HS-5 (cell line): ENCODE data around the gene TRAPPC2L.

ENCODE experiments used
- DNase-seq: peaks from one replicate; pipeline ENCODE4 v3.0.0-alpha.2; 2012; ENCODE audit warnings: low read depth

Gene TRAPPC2L

GRCh38 chr16:88839745-88840599 is 17.0 kb upstream of the TRAPPC2L start:
- no peak for DNase-seq

DNA sequence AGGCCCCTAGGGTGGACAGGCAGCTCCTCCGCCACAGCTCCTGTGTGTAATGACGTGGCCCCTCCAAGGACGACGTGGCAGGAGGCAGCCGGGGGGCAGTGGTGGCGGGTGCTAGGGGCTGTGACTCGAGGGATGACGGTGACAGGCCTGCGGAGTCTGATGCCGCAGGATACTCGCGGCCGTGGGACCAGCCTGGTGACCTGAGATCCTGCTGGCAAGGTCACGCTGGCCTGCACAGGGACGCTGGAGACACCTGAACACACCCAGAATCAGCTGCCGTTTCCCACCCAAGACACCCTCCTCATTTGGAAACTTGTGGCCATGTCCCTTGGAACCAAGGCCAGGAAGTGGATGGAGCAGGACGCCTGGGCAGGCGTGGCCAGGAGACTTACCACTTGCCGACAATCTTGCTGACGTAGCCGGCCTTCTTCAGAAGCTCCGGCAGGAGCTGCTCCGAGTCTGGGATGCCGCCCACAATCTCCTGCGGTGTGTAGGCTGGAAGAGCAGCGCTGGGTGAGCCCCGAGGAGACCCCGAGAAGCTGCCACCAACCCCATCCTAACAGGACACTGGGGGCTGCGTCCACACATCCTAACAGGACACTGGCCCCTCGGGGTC is 16.2 kb upstream of the TRAPPC2L start:
- no peak for DNase-seq

DNA sequence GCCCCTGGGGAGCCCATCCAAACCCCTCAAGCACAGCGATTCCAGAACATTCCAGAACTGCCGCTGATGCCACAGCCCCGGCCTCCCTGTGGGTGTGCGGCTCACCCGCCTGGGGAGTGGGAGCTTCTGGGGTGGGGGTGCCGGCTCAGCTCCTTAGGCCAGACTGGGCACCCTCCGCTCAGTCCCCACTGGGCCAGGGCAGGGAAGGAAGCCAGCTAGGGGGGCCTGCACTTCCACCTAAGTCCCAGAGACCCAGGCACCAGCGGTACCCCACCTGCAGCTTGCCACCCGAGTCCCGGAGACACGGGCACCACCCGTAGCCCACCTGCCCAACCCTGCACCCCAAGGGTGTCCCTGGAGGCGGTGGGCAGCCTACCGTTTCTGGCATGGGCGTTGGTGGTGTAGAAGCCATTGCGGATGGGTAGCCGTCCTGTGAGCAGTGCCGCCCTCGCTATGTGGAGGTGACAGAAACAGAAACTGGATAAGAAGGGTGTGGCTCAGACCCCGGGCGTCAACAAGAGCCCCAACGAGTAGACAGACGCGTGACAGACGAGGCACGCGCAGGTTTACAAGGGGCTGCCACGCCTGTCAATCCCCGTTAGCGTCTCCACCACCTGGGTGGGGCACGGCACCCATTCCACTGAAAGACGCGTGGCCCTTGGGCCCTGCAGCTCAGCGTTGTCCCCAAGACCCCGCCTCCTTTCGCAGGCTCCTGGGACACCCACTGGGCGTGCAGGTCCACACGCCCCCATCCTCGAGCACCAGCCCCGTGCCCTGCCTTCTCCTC is 15.2 kb upstream of the TRAPPC2L start:
- no peak for DNase-seq

DNA sequence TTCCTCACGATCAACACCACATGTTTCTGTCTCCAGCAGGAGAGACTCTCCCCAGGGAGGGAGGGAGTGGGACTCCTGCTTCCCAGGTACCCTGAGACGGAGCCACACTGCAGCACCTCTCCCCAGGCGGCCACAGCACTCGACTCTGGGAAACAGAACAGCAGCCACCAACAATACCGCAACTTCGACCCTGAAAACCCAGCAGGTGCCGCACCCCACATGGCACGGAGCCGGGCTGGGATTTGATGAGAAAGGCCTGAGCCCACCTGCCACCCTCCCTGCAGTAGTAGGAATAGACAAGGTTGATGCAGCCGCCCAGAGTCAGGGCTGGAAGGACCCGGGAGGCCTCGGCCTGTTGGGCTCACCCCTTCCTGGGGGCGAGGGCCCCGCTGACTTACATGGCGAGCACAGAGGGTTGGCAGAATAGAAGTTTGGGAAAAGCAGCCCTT is 14.6 kb upstream of the TRAPPC2L start:
- DNase-seq: no peak

DNA sequence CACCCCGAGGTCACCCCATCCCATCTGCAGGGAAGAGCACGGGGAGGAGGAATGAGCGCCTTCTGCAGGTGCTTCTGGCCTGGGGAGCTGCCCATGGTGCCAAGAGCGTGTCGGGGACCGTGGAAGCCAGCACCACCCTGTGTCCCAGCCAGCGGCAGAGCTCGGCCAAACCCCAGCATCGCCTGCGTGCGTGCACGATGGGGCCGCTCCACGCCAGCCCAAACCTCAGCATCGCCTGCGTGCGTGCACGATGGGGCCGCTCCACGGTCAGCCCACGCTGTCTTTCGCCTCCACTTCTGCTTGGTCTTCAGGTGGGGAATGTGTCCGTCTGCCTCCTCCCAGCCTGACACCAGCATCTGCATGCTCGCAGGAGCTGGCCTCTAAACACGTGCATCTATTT is 14.1 kb upstream of the TRAPPC2L start:
- no peak for DNase-seq

DNA sequence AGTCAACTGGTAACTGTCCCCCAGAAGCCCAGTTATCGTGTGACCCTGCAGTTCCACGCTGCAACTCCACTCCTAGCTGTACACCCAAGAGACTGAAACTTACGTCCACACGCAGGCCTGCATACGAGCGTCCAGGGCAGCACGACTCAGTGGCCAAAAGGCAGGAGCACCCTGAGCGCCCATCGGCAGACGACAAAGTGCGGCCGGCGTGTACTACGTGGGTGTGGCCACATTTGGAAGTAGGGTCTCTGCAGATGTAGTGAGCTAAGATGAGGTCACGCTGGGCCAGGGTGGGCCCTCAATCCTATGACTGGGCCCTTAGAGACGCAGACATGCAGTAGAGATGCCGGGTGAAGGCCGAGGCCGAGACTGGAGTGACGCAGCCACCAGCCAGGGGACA is 13.7 kb upstream of the TRAPPC2L start:
- DNase-seq: no peak

DNA sequence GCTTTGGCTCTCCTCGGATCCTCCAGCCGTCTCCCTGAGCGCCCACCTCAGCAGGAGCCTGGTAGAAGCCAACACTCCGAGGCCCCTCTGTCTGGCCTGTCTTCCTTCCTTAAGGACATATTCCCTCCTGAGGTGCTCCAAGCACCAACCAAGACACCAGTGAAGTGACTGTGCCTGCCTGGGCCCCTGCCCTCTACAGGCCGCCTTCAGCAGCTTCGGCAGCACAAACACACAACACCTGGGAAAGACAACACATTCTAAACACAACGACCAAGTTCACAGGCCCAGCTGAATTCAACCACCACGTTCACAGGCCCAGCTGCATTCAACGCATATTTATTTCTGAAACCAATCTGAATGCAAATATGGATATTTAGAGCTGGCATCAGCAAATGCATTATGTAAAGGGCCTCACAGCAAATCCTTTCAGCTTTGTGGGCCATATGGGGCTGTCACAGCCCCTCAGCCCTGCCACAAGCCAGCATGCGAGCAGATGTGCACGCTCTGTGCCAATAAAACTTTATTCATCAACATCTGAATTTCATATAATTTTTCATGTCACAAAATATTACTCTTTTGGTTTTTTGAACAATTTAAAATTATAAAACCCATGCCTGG is 12.4 kb upstream of the TRAPPC2L start:
- DNase-seq: no peak

DNA sequence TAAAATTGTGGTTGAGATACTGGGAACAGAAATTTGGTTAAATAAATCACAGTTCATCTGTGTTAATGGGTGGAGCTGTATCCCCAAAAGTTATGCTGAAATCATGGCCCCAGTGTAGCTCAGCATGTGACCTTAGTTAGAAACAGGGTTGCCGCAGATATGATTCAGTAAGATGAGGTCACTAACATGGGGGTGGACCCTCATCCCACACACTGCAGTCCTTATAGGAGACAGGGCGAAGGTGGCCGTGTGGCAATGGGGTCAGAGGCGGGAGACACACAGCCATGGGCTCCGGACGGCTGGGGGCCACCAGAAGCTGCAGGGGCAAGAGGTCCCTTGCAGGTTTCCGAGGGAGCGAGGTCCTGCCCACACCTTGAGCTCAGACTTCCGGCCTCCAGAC is 10.8 kb upstream of the TRAPPC2L start:
- no peak for DNase-seq

DNA sequence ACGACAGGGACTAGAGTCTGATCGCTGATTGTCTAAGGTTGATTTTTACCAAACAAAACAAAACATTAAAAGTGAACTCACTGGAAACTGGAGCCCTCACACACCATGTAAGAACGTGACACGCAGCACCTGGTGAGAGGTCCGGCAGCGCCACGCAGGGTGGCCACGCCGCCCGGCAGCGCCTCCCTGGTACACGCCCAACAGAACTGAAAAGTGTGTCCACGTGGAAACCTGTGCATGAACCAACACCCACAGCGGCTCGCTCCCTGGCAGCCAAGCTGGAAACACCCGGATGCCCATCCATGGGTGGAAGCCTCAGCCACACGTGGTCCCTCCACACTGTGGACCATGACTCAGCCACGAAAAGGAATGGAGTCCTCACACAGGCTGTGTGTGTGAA is 9.3 kb upstream of the TRAPPC2L start:
- DNase-seq: no peak

GRCh38 chr16:88848557-88848956 is 8.4 kb upstream of the TRAPPC2L start:
- DNase-seq: no peak

DNA sequence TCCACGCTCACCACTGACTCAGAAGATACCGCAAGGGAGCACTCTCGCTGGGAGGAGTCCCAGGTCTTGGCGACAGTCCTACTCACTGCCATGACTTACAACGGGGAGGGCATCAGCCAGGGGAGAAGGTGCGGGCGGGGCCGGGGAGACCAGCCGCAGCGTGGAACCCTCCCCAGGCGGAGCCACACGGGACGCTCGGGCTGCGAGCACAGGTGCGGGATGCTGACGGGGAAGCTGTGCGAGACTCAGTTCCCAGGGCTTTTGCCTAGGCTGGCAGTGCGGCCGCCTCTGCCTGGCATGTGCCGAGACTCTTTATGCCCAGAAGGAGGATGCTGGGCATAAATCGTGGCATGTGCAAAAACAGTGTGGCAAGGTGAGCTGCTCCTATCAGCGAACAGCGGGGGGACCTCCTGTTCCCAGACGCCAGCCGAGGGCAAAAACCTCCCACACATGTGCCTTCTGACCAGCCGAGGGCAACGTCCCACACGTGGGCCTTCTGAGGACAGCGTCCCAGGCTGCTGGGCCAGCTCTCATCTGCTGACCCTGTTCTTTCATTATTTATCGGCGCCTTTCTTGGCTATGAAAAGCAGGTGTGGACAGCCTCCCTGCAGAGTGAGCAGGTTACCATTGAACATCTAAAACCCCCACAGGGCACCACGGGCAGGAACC is 6.3 kb upstream of the TRAPPC2L start:
- no peak for DNase-seq

GRCh38 chr16:88851616-88852015 is 5.3 kb upstream of the TRAPPC2L start:
- no peak for DNase-seq

- no peak for DNase-seq
Measured at GRCh38 chr16:88853325-88853941, 3.5 kb upstream of the TRAPPC2L start.

GRCh38 chr16:88854306-88855111 is 2.4 kb upstream of the TRAPPC2L start:
- no peak for DNase-seq

DNA sequence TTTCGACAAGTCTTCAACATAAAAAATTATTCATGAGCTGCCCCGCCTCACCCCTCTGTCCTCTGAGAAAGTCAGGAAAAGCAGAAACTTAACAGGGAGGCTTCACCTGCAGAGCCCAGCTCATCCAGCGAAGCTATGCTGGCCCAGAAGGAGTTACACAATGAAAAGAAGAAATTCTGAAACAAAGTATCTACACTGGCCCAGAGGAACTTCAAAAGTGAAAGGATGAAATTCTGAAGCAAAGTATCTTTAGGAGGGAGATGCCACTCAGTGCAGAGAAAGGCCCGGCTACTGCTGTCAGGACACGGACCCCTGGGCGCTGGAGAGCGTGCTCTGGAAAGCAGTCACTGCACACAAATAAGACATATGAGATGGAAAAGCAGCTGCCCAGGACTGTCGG is 1.8 kb upstream of the TRAPPC2L start:
- DNase-seq: no peak

DNA sequence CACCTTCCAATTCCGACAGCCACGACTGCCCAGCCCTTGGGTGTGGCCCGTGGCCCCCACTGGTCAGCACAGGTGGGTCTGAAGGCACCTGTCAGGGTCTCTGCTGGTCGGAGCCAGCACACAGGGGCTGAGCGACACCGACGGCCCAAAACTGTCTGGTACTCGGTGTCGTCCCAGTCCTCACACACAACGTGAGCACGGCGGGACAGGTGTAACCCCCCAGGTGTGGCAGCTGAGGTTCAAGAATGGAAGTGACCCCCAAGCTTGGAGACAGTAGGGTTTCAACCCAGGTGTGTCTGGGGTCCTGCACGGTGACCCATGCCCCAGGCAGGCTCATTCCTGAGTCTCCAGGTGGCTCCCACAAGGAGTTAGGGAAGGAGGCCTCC is 1.2 kb upstream of the TRAPPC2L start:
- no peak for DNase-seq

DNA sequence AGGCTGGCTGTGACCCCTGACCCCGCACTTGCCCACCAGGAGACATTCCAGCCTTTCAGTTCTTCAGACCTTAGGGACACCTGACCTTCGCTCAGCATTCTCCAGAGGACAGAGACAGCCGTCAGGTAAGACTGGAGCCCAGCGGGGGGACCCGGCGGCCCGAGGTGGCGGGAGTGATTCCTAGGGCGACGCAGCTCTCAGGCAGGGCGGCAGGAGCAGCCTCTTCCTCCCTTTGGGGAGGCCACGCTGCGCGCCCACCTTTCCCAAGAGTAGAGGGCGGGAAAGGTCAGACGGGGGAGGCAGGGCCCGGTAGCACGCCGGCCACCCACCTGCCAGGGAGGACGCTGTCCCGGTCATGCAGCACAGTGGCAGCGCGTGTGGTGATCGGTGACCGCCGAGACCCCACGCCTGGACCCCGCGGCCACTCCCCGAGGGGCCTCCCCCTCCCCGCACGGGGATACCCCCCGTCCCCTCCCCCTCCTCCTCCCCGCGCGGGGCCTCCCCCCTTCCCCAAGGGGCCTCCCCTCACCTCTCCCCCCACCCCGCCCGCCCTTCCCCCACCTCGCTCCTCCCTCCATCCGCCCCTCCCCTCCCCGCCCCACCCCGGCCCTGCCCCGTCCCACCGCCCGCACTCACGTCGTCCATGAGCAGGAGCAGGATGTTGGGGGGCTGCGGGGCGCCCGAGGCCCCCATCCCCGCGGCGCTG is 652 bp upstream of the TRAPPC2L start:
- DNase-seq: no peak

- DNase-seq: no peak
Measured at GRCh38 chr16:88857728-88858339, 907 bp downstream of the TRAPPC2L start.

GRCh38 chr16:88859381-88860091 is 2.6 kb downstream of the TRAPPC2L start:
- DNase-seq: no peak
